ENCODE measurements around the gene NAB2.

NAB2 gene

GRCh38 chr12:57093415-57094207 lies 4.7 kb downstream of the NAB2 start:
- DNase-seq (ENCODE audit: low read depth in 1 of 2, low spot score in 1 of 2) = peak in 1 of 2 donors; percentile 69

- no peak for DNase-seq (ENCODE audit: low read depth in 1 of 2, low spot score in 1 of 2)
These were observed 5.6 kb downstream of the NAB2 start for GRCh38 chr12:57094208-57095160.

GRCh38 chr12:57095440-57095839 lies 6.5 kb downstream of the NAB2 start:
- DNase-seq (ENCODE audit: low read depth in 1 of 2, low spot score in 1 of 2) = no peak

- DNase-seq (ENCODE audit: low read depth in 1 of 2, low spot score in 1 of 2) = no peak
These were observed 7.2 kb downstream of the NAB2 start for GRCh38 chr12:57096099-57096572.

GRCh38 chr12:57096748-57097553 lies 8.0 kb downstream of the NAB2 start:
- no peak for DNase-seq (ENCODE audit: low read depth in 1 of 2, low spot score in 1 of 2)

- no peak for DNase-seq (ENCODE audit: low read depth in 1 of 2, low spot score in 1 of 2)
These were observed 8.6 kb downstream of the NAB2 start for GRCh38 chr12:57097554-57097835.

GRCh38 chr12:57098546-57098945 lies 9.6 kb downstream of the NAB2 start:
- no peak for DNase-seq (ENCODE audit: low read depth in 1 of 2, low spot score in 1 of 2)

- DNase-seq (ENCODE audit: low read depth in 1 of 2, low spot score in 1 of 2) = no peak
These were observed 10.3 kb downstream of the NAB2 start for GRCh38 chr12:57099047-57099714.

- DNase-seq (ENCODE audit: low read depth in 1 of 2, low spot score in 1 of 2) = no peak
These were observed 10.9 kb downstream of the NAB2 start for GRCh38 chr12:57099766-57100165.

- no peak for DNase-seq (ENCODE audit: low read depth in 1 of 2, low spot score in 1 of 2)
These were observed 13.2 kb downstream of the NAB2 start for GRCh38 chr12:57101892-57102695.

GRCh38 chr12:57103856-57104255 lies 14.9 kb downstream of the NAB2 start:
- no peak for DNase-seq (ENCODE audit: low read depth in 1 of 2, low spot score in 1 of 2)

- no peak for DNase-seq (ENCODE audit: low read depth in 1 of 2, low spot score in 1 of 2)
These were observed 15.5 kb downstream of the NAB2 start for GRCh38 chr12:57104292-57104910.

GRCh38 chr12:57105011-57105753 lies 16.3 kb downstream of the NAB2 start:
- DNase-seq (ENCODE audit: low read depth in 1 of 2, low spot score in 1 of 2) = no peak

- DNase-seq (ENCODE audit: low read depth in 1 of 2, low spot score in 1 of 2) = no peak
These were observed 17.3 kb downstream of the NAB2 start for GRCh38 chr12:57106021-57106708.

GRCh38 chr12:57107456-57108155 lies 18.7 kb downstream of the NAB2 start:
- DNase-seq (ENCODE audit: low read depth in 1 of 2, low spot score in 1 of 2) = no peak

- no peak for DNase-seq (ENCODE audit: low read depth in 1 of 2, low spot score in 1 of 2)
These were observed 20.5 kb downstream of the NAB2 start for GRCh38 chr12:57109207-57110103.

Data from stimulated activated CD4-positive, alpha-beta T cell treated with anti-CD3 and anti-CD28 coated beads, Interleukin-15, amount 100 ng/mL, for 1 hour (primary cell).